Activated CD4-positive, alpha-beta T cell treated with anti-CD3 and anti-CD28 coated beads, Interleukin-2, amount 50 U/mL, for 24 hours (primary cell): Measurements from ENCODE around the gene LRRC49.
"Not testable (repeated sequence)": the region's sequence is repeated elsewhere in the genome, so short reads cannot be mapped to it uniquely, and the experiment has no call there.

ENCODE experiments used
- DNase-seq, 2 donors: peaks; one replicate each; pipeline ENCODE4 v3.0.0-alpha.2; 2020; ENCODE audit warnings: low read depth in 1 of 2, low spot score in 1 of 2

LRRC49 gene

DNA sequence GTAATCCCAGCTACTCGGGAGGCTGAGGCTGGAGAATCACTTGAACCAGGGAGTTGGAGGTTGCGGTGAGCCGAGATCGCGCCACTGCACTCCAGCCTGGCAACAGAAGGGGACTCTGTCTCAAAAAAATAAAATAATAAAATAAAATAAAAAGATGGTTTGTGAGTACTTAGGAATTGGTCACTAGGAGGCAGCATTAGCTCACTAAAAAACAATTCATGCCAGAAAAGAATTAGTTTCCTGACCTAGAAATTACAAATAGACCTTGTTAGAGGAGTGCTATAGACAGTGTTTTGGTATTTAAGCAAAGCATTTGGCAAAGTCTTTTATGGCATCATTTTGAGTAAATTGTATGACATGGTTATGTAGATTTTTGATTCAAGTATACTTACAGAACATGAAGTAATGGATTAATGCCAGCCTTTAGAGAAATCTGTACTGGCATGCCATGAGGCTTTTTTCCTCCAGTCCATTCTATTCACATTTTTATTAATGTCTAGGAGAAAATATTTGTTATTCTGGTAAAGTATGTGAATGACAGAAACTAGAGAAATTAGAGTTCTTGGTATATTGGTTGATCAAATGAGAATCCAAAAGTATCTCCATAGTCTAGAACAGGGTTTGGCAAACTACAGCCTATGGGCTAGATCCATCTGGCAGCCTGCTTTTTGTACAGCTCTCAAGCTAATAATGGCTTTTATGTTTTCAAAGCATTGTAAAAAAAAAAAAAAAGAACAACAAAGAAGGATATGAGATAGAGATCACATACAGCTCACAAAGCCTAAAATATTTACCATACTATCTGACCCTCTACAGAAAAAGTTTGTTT, 81.6 kb downstream of the LRRC49 start:
- DNase-seq = no peak

DNA sequence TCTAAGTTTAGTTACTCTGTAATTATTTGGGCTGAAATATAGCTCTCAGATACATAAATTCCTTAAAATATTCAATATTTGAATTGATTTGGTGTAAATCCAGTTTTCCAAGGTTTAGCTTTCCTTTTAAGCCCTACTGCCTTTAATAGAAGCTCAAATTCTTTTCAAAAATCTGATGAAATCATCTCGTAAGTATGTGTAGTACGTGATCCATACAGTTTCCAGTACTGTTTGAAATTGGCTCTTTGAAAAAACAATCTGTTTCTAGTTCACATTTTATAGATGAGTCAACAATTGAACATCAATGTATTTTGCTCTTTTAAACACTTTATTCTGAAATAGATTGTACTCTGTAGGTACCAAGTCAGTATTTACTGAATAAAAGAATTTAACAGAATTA, 84.2 kb downstream of the LRRC49 start:
- DNase-seq = no peak

DNA sequence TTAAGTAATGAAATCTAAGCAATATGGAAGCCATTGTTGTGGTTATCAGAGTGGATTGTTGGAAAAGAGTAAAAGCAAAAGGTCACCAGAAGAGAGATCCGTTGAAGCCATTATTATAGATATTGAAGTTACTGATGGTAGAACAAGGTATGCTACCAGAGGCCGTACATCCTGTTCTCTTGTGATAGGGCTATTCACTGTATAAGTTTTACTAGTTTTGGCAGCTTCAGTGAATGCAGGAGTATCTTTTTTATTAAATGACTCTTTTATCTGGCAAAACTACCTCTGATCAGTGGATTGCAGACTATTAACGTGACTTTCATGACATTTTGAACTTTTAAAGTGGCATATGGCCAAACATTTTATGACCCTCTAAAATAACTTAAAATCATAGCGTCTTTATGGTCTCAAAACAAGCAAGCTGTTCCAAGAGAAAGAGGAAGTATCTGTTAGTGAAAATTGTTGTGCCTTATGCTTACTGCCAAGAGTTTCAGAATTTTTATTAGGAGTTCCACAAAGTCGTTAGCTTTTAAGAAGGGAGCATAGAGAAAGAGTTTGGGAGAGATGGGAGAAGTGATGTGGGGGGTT, 102.9 kb downstream of the LRRC49 start:
- DNase-seq = no peak

DNA sequence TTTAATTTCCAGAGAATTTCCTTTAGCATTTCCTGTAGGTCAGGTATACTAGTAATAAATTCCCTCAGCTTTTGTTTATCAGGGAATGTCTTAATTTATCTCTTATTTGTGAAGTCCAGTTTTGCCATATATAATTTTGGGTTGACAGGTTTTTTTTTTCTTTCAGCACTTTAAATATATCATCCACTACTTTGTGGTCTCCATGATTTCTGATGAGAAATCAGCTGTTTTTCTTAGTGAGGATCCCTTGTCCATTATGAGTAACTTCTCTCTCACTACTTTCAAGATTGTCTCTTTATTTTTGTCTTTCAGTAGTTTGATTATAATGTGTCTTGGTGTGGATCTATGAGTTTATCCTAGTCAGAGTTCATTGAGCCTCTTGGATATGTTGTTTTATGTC, 105.7 kb downstream of the LRRC49 start:
- DNase-seq = no peak

DNA sequence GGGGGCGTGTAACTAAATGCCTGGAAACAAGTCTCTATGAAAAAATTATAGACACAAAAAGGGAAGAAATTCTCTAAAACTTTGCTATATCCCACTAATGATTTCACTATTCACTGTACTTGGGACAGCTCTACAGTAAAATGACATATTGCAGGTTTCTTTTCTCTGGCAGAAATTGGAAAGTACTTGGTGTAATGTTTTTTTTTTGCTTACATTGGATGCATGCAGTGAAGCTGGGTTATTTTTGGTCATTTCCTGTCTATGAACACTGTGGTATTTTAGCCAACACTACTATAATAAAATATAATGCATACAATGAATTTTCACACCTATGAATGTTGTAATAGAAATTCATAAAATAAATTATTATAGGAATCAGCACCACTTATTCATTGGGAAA, 109.7 kb downstream of the LRRC49 start:
- no peak for DNase-seq

DNA sequence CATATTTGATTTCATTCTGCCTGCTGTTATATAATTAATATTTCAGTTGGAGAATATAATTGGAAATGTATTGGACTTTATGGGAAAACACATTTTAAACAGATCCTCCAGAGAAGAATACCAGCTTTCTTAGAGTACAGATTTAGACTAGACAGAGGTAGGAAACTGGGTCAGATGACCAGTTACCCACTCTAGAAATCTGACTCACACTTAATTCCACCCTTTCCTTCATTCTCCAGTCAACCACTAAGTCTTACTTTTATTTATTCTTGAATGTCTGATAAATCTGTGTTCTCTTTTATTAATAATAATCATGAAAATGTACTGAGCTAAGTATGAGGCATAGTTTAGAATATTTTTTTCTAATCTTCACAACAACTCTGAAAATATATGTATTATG, 110.7 kb downstream of the LRRC49 start:
- no peak for DNase-seq

DNA sequence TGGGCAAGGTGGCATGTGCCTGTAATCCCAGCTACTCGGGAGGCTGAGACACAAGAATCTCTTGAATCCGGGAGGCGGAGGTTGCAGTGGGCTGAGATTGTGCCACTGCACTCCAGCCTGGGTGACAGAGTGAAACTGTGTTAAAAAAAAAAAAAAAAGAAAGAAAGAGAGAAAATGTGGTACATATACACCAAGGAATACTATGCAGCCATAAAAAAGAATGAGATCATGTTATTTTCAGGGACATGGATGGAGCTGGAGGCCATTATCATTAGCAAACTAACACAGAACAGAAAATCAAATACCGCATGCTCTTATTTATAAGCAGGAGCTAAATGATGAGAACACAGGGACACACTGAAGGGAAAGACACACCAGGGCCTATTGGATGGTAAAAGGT, 111.9 kb downstream of the LRRC49 start:
- DNase-seq = not testable (repeated sequence)

DNA sequence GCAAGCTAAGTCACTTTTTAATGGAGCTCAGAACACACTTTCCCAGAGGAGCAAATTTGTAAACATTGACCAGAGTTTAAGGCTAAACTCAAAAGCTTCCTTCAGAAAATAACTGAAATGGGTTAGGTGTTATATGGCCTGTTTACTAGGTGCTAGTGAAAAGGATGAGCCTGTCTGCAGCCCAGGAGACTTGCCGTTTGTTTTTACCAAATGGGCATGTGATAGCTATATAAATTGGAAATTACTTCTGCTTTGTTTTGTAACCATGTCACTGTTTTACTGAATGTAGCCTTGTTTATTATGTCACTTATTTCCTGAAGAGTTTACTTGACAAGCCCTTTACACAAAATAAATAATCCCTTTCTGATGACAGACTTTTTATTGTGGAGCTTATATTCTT, 113.3 kb downstream of the LRRC49 start:
- no peak for DNase-seq

DNA sequence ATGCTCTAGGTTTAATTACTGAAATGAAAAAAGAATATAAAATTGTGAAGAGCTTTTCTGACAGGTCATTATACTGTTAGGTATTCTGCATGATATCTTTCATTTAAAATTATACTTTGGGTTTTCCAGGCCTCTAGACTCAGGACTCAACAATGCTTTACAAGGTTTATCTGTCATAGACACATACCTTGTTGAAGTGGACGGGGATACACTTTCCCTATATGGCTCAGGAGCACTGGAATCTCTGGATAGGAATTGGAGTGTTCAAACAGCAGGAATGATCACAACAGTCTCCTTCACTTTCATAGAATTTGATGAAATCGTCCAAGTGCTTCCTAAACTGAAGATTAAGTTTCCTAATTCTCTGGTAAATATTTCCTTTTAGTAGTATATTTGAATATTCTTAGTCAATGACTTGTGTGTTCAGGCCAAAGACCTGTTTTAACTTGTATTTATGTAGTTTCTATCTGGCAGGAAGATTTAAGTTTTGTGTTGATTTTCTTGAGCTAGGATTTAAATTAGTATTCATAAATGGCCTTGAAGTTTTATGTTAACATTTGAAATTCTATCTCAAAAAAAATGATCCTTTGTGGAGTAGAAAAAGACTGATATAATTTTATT, 115.7 kb downstream of the LRRC49 start:
- DNase-seq = no peak

DNA sequence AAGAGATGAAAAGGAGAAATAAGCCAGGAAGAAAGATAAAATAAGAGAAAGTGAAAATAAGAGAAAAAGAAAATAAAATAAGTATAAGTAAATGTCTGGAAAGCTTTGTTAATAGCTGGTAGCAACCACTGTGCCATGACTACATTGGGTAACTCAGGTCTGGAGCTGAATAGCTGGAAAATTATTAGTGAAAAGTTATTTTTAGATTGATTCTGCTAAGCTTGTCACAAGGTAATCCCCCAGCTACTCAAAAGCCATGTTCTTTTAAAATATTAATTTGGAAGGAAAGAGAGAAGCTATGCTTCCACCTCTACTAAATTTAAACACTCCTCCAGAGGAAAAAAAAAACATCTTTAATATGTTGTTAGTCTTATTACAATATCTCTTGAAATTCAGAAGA, 117.8 kb downstream of the LRRC49 start:
- DNase-seq = no peak

DNA sequence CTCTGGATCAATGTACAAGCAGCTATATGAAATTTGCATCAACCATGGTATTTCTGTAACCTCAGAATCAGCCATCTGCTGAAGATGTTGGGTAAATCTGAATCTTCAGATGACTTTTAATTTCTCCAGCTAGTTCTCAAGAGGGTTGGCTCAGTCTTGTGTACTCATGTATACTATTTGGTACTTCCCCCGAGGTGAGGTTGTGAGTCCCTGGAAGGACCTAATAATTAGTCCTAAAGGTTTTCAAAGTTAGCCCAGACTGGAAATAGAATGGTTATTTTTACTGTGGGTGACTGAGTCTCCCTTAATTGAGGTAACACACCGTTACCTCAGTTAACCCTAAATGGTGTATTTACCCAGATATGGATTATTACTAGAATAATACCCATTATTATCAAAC, 118.4 kb downstream of the LRRC49 start:
- no peak for DNase-seq

DNA sequence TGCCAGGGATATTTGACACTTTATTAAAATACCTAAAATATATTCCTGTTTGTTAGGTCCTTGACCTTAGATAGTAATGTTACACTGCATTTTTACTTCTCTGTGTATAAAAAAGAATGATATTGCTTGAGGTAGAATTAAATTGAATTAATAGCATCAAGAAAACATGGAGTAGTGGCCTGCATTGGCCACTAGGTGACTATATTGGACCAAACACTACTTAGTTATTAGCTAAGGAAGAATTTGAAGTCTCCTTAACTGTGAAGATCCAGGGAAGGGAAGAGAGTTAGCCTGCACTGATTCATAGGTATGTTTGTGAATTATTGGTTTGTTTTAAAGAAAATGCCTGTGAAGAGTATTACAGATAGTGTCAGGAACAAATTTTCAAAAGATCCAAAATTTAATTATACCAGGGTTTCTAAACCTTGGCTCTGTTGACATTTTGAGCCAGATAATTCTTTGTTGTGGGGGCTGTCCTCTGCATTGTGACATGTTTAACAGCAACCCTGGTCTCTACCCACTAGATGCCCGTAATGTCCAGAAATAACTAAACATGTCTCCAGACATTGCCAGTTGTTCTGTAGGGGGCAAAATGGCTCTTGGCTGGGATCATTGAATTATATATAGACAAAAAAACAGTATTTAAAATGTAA, 119.0 kb downstream of the LRRC49 start:
- no peak for DNase-seq

DNA sequence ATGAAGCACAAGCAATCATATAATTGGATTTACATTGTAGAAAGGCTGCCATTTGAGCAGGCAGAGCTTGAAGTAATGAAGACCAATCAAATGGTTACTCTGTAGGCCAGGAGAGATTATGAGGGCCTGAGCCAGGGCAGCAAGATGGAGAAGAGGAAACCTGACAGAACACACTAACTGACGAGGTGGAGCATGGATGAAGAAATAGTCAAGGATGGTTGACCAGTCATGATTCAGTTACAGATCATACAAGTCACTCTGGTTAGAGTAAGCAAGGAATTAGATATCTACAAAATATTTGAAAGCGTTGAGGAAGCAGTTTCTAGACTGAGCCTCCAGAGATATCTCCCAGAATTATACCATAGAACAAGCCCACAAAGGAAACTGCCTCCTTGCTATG, 120.8 kb downstream of the LRRC49 start:
- no peak for DNase-seq

DNA sequence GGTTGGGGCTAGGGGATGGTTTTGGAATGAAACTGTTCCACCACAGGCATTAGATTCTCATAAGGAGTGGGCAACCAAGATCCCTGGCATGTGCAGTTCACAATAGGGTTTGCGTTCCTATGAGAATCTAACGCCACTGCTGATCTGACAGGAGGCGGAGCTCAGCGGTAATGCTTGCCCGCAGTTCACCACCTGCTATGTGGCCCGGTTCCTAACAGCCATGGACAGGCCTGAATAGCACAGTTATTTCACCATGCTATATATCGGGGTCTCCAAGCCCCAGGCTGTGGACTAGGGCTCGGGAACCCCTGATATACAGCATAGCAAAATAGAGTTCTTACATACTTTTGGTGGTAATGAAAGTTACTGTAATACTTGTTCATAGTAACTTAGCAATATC, 122.7 kb downstream of the LRRC49 start:
- DNase-seq = no peak

DNA sequence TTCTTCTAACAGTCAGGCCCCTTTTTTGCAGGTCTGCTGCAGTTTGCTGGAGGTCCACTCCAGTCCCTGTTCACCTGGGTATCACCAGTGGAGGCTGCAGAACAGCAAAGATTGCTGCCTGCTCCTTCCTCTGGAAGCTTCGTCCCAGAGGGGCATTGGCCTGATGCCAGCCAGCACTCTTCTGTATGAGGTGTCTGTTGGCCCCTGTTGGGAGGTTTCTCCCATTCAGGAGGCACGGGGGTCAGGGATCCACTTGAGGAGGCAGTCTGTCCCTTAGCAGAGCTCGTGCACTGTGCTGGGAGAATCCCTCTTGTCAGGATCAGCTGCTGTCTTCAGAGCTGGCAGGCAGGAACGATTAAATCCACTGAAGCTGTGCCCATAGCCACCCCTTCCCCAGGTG, 138.6 kb downstream of the LRRC49 start:
- not testable (repeated sequence) for DNase-seq

DNA sequence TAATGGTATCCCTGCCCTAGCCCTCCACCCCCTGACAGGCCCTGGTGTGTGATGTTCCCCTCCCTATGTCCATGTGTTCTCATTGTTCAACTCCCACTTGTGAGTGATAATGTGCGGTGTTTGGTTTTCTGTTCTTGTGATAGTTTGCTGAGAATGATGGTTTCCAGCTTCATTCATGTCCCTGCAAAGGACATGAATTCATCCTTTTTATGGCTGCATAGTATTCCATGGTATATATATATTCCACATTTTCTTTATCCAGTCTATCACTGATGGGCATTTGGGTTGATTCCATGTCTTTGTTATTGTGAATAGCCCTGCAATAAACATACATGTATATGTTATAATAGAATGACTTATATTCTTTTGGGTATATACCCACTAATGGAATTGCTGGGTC, 142.9 kb downstream of the LRRC49 start:
- not testable (repeated sequence) for DNase-seq

DNA sequence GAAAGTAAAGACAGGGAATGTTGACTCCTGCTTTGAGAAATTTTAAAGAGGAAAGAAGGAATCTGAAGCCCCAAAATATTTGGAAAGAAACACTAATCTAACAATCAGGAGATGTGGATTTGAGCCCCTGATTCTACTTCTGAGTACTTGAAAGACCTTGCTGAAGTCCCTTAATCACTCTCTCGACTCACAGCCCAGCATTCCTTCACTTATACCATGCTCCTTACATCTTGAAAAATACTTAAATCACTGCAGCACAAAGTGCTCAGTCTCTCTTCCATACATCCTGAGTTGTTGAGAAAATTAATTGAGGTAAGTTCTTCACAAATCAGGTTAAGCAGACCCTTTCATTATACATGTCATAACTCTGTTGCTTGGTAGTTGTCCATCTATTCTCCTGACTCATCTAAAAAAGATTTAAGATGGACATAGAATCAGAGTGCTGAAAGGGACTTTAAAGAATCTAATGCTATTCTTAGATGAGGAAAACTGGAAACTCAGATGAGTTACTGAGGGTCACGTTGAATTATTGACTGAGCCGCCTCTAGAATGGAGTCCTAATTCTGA, 149.8 kb downstream of the LRRC49 start:
- no peak for DNase-seq

DNA sequence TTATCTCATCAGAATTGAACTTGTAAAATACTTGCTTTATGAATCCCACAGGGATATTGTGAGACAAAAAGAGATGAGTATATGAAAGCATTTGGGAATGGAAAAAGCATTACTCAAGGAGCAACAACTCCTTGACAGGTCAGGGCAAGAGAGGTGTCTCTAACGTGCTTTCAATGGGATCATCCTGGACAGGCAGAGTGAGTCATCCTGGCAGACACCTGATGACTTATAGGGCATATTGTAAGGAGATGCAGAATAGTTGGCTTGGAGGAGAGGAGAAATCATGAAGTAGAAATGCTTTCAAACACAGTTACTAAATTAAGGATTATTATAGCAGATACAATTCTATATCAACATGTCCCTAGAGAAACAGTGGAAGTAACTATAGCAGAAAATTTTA, 150.7 kb downstream of the LRRC49 start:
- no peak for DNase-seq

DNA sequence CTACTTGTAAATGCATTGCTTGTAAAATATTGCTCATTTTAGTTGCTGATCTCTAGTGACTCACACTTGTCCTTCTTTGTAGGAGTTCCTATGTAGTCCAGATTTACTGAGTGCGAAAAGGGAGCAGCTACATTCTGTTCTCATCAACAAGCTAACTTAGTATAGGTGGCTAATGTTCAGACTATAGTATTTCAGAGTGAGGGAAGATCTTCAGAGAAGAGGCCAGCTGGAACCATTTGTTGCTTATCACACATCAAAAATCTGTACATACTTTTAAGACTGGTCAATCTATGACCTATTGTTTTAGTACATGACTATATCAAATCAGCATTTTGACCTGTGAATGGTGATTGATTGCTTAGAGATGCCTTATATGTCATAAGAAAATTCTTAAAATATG, 151.4 kb downstream of the LRRC49 start:
- no peak for DNase-seq

DNA sequence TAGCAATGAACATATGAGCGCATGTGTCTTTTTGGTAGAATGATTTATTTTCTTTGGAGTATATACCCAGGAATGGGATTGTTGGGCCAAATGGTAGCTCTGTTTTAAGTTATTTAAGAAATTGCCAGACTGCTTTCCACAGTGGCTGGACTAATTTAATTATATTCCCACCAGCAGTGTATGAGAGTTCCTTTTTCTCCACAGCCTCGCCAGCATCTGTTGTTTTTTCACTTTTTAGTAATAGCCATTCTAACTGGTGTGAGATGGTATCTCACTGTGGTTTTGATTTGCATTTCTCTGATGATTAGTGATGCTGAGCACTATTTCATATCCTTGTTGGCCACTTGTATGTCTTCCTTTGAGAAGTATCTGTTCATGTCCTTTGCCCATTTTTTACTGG, 153.5 kb downstream of the LRRC49 start:
- DNase-seq = not testable (repeated sequence)

DNA sequence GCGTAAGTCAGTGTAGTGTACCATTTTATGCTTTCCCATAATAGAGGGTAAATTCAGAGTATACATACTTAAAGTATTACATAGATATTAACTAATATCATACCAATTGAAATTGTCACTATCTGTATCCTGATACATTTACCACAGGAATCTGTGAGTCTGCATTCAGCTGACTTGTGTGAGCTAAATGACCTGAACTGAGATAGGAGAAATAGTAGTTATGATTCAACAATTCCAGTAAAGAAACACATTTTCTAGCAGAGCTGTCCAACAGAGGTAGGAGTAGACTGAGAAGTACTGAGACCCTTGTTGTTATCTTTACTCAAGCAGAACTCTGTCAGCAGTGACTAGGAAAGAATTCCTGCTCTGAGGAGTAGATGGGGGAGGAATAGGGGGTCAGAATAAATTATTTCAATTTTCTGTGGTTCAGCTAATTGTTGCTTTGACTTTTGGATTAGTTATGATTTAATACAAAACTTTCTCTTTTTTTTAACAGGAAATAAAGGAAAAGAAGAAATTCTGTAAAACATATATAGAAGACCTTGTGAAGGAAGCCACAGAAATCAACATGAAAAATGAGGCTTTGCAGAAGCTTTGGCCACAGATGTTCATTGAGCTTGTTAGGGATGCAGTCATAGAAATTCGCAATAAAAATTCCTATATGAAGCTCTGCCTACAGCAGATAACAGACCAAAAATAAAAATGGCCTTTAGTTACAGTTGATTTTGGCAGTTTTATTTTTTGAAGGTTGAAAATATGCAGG, 156.5 kb downstream of the LRRC49 start:
- DNase-seq = no peak
